ENCODE measurements around the gene ZNF568. TPM values are rescaled to one million over a fixed set of nuclear protein-coding genes. Genes with fewer than 3 reads are reported as not detected.

Gene ZNF568
- polyA plus RNA-seq, 2 of the 4 experiments (the other 2 are of a cell fraction) = 1.0 to 4.9 TPM

GRCh38 chr19:36973844-36974195 is 57.7 kb downstream of the ZNF568 start:
- ChIA-PET CTCF (no interaction called here), POLR2A (no interaction called here)
- no peak overlapping the region for H3K4me2 ChIP-seq

DNA sequence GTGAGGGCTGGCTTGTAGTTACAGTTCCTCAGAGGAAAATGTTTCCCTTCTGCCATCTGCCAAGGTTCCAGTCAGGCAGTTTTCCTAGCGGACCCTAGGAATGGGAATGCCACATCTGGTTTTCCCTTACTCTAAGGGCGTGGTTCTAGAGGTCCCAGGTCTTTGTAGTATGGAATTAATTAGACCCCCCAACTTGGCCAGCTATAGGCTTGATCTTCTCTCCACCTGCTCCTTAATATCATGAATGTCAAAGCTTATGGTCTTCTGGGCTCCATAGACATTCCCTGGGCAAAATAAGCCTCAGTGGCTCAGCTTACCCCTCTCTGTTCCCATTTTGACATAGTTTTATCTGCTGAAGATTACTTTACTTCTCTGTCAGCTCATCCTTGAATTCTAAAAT is 70.0 kb downstream of the ZNF568 start:
- ChIA-PET POLR2A (no interaction called here), CTCF (no interaction called here)
- Histone ChIP-seq H3K4me1 (no peaks in the 10 kb centered on the region), H3K27ac (no peak overlapping the region), H3K4me2 (no peak overlapping the region), H3K4me3 (no peak overlapping the region), H3K9me3 (peaks cover 89% of the 10 kb centered on the region)
- DNase-seq (ENCODE audit: low read depth in 1 of 2, low spot score in 1 of 2) (no peak), FAIRE-seq (no peak), ATAC-seq (no peak)
- TF ChIP-seq CEBPB (IDR thresholded peaks at IDR 0.05) (no peak), ELK1 (IDR thresholded peaks at IDR 0.05; ENCODE audit: low read depth, low read length) (no peak), HEYL (CRISPR knock-in tag; IDR thresholded peaks at IDR 0.05) (no peak), HDAC2 (IDR thresholded peaks at IDR 0.05) (no peak), POLR2AphosphoS2 (conservative IDR thresholded peaks at IDR 0.05; ENCODE audit: low read length) (no peak), NR3C1 (IDR thresholded peaks at IDR 0.05) (no peak), ZNF302 (CRISPR knock-in tag; IDR thresholded peaks at IDR 0.05) (no peak), RFX5 (IDR thresholded peaks at IDR 0.05) (no peak)
- WGBS (ENCODE audit: missing lambda C conversion rate) = 3% methylated on average over 2 of the region's 2 CpGs

More at GRCh38 chr19:36973844-36974195, 57.7 kb downstream of the ZNF568 start:
- DNase-seq (ENCODE audit: low read depth in 1 of 2, low spot score in 1 of 2) (no peak), FAIRE-seq (no peak), ATAC-seq (no peak)
- no peak overlapping the region for H3K4me3 ChIP-seq
- no peak overlapping the region for H3K27ac ChIP-seq
- 57% methylated on average over 6 of the region's 6 CpGs for WGBS (ENCODE audit: missing lambda C conversion rate)
- H3K9me3 ChIP-seq = peaks cover 80% of the 10 kb centered on the region
- no peaks in the 10 kb centered on the region for H3K4me1 ChIP-seq
- TF ChIP-seq EHMT2 (IDR thresholded peaks at IDR 0.05; ENCODE audit: low read depth) (no peak), EHF (CRISPR knock-in tag; IDR thresholded peaks at IDR 0.05) (no peak), HEYL (CRISPR knock-in tag; IDR thresholded peaks at IDR 0.05) (no peak), BHLHE40 (IDR thresholded peaks at IDR 0.05; ENCODE audit: low read depth, low read length) (no peak), HMGXB4 (CRISPR knock-in tag; IDR thresholded peaks at IDR 0.05; ENCODE audit: borderline replicate concordance) (no peak), JUN (IDR thresholded peaks at IDR 0.05) (no peak), CHD4 (IDR thresholded peaks at IDR 0.05; ENCODE audit: borderline replicate concordance) (no peak), KDM5A (IDR thresholded peaks at IDR 0.05) (no peak)

DNA sequence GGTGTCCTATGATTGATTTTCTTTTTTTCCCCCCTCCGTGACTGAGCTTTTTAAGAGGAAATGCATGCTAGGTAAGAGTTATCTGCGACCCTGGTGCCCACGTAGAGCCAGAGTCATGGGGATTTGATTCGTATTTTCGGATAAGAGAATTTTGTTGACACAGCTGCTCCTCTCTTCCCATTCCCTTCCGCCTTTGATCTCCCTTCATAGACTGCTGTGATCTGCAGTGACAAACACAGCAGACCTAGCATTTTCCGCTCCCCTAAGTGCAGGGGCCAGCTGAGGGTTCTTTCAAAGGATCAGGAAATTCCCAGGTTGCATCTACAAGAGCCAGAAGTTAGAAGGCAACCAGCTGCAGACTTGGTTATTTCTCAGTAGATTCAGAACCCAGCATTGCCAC is 70.5 kb downstream of the ZNF568 start:
- CTCF ChIA-PET = no interaction called here
- ATAC-seq (no peak), FAIRE-seq (no peak), DNase-seq (ENCODE audit: low read depth in 1 of 2, low spot score in 1 of 2) (no peak)
- Histone ChIP-seq H3K4me3 (no peak overlapping the region), H3K27ac (no peak overlapping the region), H3K9me3 (peaks cover 89% of the 10 kb centered on the region), H3K4me1 (no peaks in the 10 kb centered on the region), H3K4me2 (no peak overlapping the region)
- no peak for TF ChIP-seq TFCP2L1 (CRISPR knock-in tag; IDR thresholded peaks at IDR 0.05)
- no peak for TF ChIP-seq RAD21 (conservative IDR thresholded peaks at IDR 0.05 in 1 of 2, IDR thresholded peaks at IDR 0.05 in 1 of 2)
- no peak for TF ChIP-seq NFE2L2 (conservative IDR thresholded peaks at IDR 0.05; ENCODE audit: low read length)
- no peak for TF ChIP-seq POLR2A (IDR thresholded peaks at IDR 0.05; ENCODE audit: low read length)
- TF ChIP-seq ESRRA (IDR thresholded peaks at IDR 0.05; ENCODE audit: borderline replicate concordance, low read length) = no peak
- TF ChIP-seq GATA3 (IDR thresholded peaks at IDR 0.05; ENCODE audit: borderline replicate concordance) = no peak
- TF ChIP-seq REST (IDR thresholded peaks at IDR 0.05) = no peak
- TF ChIP-seq, protein P1, sequence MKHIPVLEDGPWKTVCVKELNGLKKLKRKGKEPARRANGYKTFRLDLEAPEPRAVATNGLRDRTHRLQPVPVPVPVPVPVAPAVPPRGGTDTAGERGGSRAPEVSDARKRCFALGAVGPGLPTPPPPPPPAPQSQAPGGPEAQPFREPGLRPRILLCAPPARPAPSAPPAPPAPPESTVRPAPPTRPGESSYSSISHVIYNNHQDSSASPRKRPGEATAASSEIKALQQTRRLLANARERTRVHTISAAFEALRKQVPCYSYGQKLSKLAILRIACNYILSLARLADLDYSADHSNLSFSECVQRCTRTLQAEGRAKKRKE (CRISPR knock-in tag; IDR thresholded peaks at IDR 0.05; ENCODE audit: low read depth) = no peak
- no peak for TF ChIP-seq HDAC2 (IDR thresholded peaks at IDR 0.05)
- no peak for TF ChIP-seq POLR2AphosphoS2 (conservative IDR thresholded peaks at IDR 0.05; ENCODE audit: low read length)
- TF ChIP-seq CHD2 (IDR thresholded peaks at IDR 0.05; ENCODE audit: low read length, partially characterized antibody) = no peak
- no peak for TF ChIP-seq BCL3 (IDR thresholded peaks at IDR 0.05)
- no peak for TF ChIP-seq NR3C1 (IDR thresholded peaks at IDR 0.05)
- TF ChIP-seq HOXB13 (CRISPR knock-in tag; IDR thresholded peaks at IDR 0.05; ENCODE audit: low read depth) = no peak
- TF ChIP-seq, protein P2, sequence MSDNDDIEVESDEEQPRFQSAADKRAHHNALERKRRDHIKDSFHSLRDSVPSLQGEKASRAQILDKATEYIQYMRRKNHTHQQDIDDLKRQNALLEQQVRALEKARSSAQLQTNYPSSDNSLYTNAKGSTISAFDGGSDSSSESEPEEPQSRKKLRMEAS (IDR thresholded peaks at IDR 0.05) = no peak
- TF ChIP-seq CBX2 (IDR thresholded peaks at IDR 0.05; ENCODE audit: borderline replicate concordance, low read depth) = no peak
- WGBS (ENCODE audit: missing lambda C conversion rate) = 6% methylated on average over 7 of the region's 7 CpGs
- POLR2A ChIA-PET = no interaction called here

Data from A549 (cell line).